ENCODE data around the gene SPRR3. TPM values are rescaled to one million over a fixed set of nuclear protein-coding genes. Genes with fewer than 3 reads are reported as not detected.
"Not testable (repeated sequence)": the region's sequence is repeated elsewhere in the genome, so short reads cannot be mapped to it uniquely, and the experiment has no call there.

SPRR3 gene
- total RNA-seq, 4 donors from 2014 or later: not detected

- Histone ChIP-seq H3K27ac (no peak overlapping the region), H3K27me3 (no peaks in the 10 kb centered on the region), H3K9me3 (no peaks in the 10 kb centered on the region), H3K4me1 (no peaks in the 10 kb centered on the region), H3K4me3 (no peak overlapping the region), H3K36me3 (no peaks in the 10 kb centered on the region)
- no peak for TF ChIP-seq EP300 (IDR thresholded peaks at IDR 0.05)
- no peak for TF ChIP-seq CTCF (IDR thresholded peaks at IDR 0.05)
- TF ChIP-seq POLR2A (IDR thresholded peaks at IDR 0.05): no peak
- no peak for TF ChIP-seq POLR2AphosphoS5 (IDR thresholded peaks at IDR 0.05)
- WGBS: 24% methylated on average over 5 of the region's 5 CpGs
- no peak for DNase-seq (ENCODE audit: low spot score in 2 of 2)
Observed at GRCh38 chr1:152996633-152997400, 4.7 kb upstream of the SPRR3 start.

GRCh38 chr1:152997901-152998300, 3.6 kb upstream of the SPRR3 start:
- TF ChIP-seq CTCF (IDR thresholded peaks at IDR 0.05): no peak
- no peak for TF ChIP-seq POLR2A (IDR thresholded peaks at IDR 0.05)
- TF ChIP-seq POLR2AphosphoS5 (IDR thresholded peaks at IDR 0.05): no peak
- TF ChIP-seq EP300 (IDR thresholded peaks at IDR 0.05): no peak
- no peaks in the 10 kb centered on the region for H3K27me3 ChIP-seq
- 33% methylated on average over 7 of the region's 7 CpGs for WGBS
- no peak overlapping the region for H3K4me3 ChIP-seq
- H3K36me3 ChIP-seq: no peaks in the 10 kb centered on the region
- no peak overlapping the region for H3K27ac ChIP-seq
- DNase-seq (ENCODE audit: low spot score in 2 of 2): no peak
- no peaks in the 10 kb centered on the region for H3K9me3 ChIP-seq
- H3K4me1 ChIP-seq: no peaks in the 10 kb centered on the region

GRCh38 chr1:152998476-152998875, 3.1 kb upstream of the SPRR3 start:
- DNase-seq (ENCODE audit: low spot score in 2 of 2): no peak
- Histone ChIP-seq H3K27ac (no peak overlapping the region), H3K36me3 (no peaks in the 10 kb centered on the region), H3K4me1 (no peaks in the 10 kb centered on the region), H3K27me3 (no peaks in the 10 kb centered on the region), H3K4me3 (no peak overlapping the region), H3K9me3 (no peaks in the 10 kb centered on the region)
- 75% methylated on average over 4 of the region's 4 CpGs for WGBS
- TF ChIP-seq POLR2A (IDR thresholded peaks at IDR 0.05) (no peak), POLR2AphosphoS5 (IDR thresholded peaks at IDR 0.05) (no peak), CTCF (IDR thresholded peaks at IDR 0.05) (no peak)

- Histone ChIP-seq H3K36me3 (no peaks in the 10 kb centered on the region), H3K4me3 (no peak overlapping the region), H3K9me3 (no peaks in the 10 kb centered on the region), H3K27ac (no peak overlapping the region), H3K4me1 (no peaks in the 10 kb centered on the region), H3K27me3 (no peaks in the 10 kb centered on the region)
- WGBS: 71% methylated on average over 6 of the region's 6 CpGs
- no peak for DNase-seq (ENCODE audit: low spot score in 2 of 2)
- no peak for TF ChIP-seq CTCF (IDR thresholded peaks at IDR 0.05)
- TF ChIP-seq POLR2A (IDR thresholded peaks at IDR 0.05): no peak
Observed at GRCh38 chr1:152999818-153000217, 1.7 kb upstream of the SPRR3 start.

GRCh38 chr1:153000294-153000693, 1.3 kb upstream of the SPRR3 start:
- 100% methylated on average over 1 of the region's 1 CpG for WGBS
- no peaks in the 10 kb centered on the region for H3K36me3 ChIP-seq
- H3K9me3 ChIP-seq: no peaks in the 10 kb centered on the region
- no peaks in the 10 kb centered on the region for H3K27me3 ChIP-seq
- DNase-seq (ENCODE audit: low spot score in 2 of 2): no peak
- H3K4me3 ChIP-seq: no peak overlapping the region
- TF ChIP-seq POLR2AphosphoS5 (IDR thresholded peaks at IDR 0.05) (no peak), CTCF (IDR thresholded peaks at IDR 0.05) (no peak), EP300 (IDR thresholded peaks at IDR 0.05) (no peak), POLR2A (IDR thresholded peaks at IDR 0.05) (no peak)
- no peak overlapping the region for H3K27ac ChIP-seq
- no peaks in the 10 kb centered on the region for H3K4me1 ChIP-seq

GRCh38 chr1:153011235-153011758, 9.7 kb downstream of the SPRR3 start:
- not testable (repeated sequence) for H3K4me1 ChIP-seq; DNase-seq (ENCODE audit: low spot score in 2 of 2); H3K9me3 ChIP-seq; H3K4me3 ChIP-seq; H3K36me3 ChIP-seq; H3K27ac ChIP-seq; H3K27me3 ChIP-seq
- 87% methylated on average over 8 of the region's 8 CpGs for WGBS

- H3K4me1 ChIP-seq; H3K27ac ChIP-seq; DNase-seq (ENCODE audit: low spot score in 2 of 2); H3K27me3 ChIP-seq; H3K36me3 ChIP-seq; H3K4me3 ChIP-seq; H3K9me3 ChIP-seq: not testable (repeated sequence)
- 52% methylated on average over 2 of the region's 2 CpGs for WGBS
Observed at GRCh38 chr1:153021829-153022228, 20.3 kb downstream of the SPRR3 start.

- H3K9me3 ChIP-seq; H3K4me3 ChIP-seq; H3K36me3 ChIP-seq; H3K27me3 ChIP-seq; H3K27ac ChIP-seq; DNase-seq (ENCODE audit: low spot score in 2 of 2); H3K4me1 ChIP-seq: not testable (repeated sequence)
- 68% methylated on average over 9 of the region's 9 CpGs for WGBS
Observed at GRCh38 chr1:153022340-153022739, 20.8 kb downstream of the SPRR3 start.
